Breast epithelium (tissue), 4 donors: ENCODE measurements around the gene SYNGR4. TPM values are rescaled to one million over a fixed set of nuclear protein-coding genes. Genes with fewer than 3 reads are reported as not detected.

Experiments
- DNase-seq, 2 donors: peaks; one replicate each; pipeline ENCODE4 v3.0.0-alpha.2; 2019; ENCODE audit warnings: low spot score in 2 of 2
- H3K27ac ChIP-seq, 2 donors: fragments of 200-600 bp; sonication (generic) in 1 of 2; one replicate each; pipeline ENCODE4 v1.5.1; 2016 to 2019; ENCODE audit warnings: mild to moderate bottlenecking in 1 of 2
- H3K27me3 ChIP-seq, 2 donors: fragments of 200-600 bp; sonication (generic) in 1 of 2; one replicate each; pipeline versions ENCODE4 v1.5.1 to v1.6.0; 2017 to 2019; ENCODE audit warnings: control low read depth in 1 of 2, mild to moderate bottlenecking in 1 of 2
- H3K36me3 ChIP-seq: fragments of 200-600 bp; one replicate; pipeline ENCODE4 v1.5.1; 2019
- H3K4me1 ChIP-seq, 2 donors: fragments of 200-600 bp; sonication (generic); one replicate each; pipeline ENCODE4 v1.5.1; 2016 to 2019; ENCODE audit warnings: control low read depth in 1 of 2
- H3K4me3 ChIP-seq, 3 donors: fragments of 200-600 bp; sonication (generic); 1 replicate in 2 of 3; 2 replicates in 1 of 3; pipeline ENCODE4 v1.5.1; 2016 to 2019; ENCODE audit warnings: mild to moderate bottlenecking in 3 of 3, moderate library complexity in 2 of 3
- H3K9me3 ChIP-seq, 2 donors: fragments of 200-600 bp; sonication (generic) in 1 of 2; one replicate each; pipeline ENCODE4 v1.5.1; 2016 to 2019; ENCODE audit warnings: control low read depth in 1 of 2
- POLR2A ChIP-seq: fragments of 450-650 bp; IDR thresholded peaks from one replicate; pipeline ENCODE4 v1.6.1; 2016; ENCODE audit warnings: antibody characterized with exemption, mild to moderate bottlenecking, moderate library complexity
- POLR2AphosphoS5 ChIP-seq, 3 donors: sonication (generic); formaldehyde crosslinking; IDR thresholded peaks; one replicate each; pipeline ENCODE4 v1.6.1; 2017; ENCODE audit warnings: antibody characterized with exemption in 3 of 3
- intact Hi-C: fragments of 100-400 bp; cut with DNase I; formaldehyde crosslinking; loops from one replicate; pipeline ENCODE4 v1.15.1; 2023; ENCODE audit warnings: low total_unique reads
- total RNA-seq, 3 donors: library from RNA; depleted of rRNA; stranded (reverse); fragments of >200 nt; gene quantifications; one replicate each; pipeline ENCODE4 v1.1.0, GENCODE V29; 2016
- TF ChIP-seq, protein P1 (sequence below), 3 donors: fragments of 450-650 bp; IDR thresholded peaks; one replicate each; pipeline ENCODE4 v1.5.1; 2016 to 2017; ENCODE audit warnings: antibody characterized with exemption in 3 of 3, mild to moderate bottlenecking in 3 of 3, moderate library complexity in 3 of 3

The SYNGR4 gene
- total RNA-seq, 3 donors from 2014 or later: not detected

- Histone ChIP-seq H3K27me3 (peaks cover 14 to 41% of the 10 kb centered on the region in 2 donors), H3K4me3 (no peak overlapping the region), H3K4me1 (peaks cover 0 to 9% of the 10 kb centered on the region in 2 donors), H3K9me3 (no peaks in the 10 kb centered on the region), H3K36me3 (no peaks in the 10 kb centered on the region), H3K27ac (no peak overlapping the region)
- intact Hi-C loops: loop anchor here (10.0 kb wide), 1 partner anchor 1208 kb away; no protein-coding TSS in a partner anchor
- DNase-seq: no peak
- TF ChIP-seq, protein P1, sequence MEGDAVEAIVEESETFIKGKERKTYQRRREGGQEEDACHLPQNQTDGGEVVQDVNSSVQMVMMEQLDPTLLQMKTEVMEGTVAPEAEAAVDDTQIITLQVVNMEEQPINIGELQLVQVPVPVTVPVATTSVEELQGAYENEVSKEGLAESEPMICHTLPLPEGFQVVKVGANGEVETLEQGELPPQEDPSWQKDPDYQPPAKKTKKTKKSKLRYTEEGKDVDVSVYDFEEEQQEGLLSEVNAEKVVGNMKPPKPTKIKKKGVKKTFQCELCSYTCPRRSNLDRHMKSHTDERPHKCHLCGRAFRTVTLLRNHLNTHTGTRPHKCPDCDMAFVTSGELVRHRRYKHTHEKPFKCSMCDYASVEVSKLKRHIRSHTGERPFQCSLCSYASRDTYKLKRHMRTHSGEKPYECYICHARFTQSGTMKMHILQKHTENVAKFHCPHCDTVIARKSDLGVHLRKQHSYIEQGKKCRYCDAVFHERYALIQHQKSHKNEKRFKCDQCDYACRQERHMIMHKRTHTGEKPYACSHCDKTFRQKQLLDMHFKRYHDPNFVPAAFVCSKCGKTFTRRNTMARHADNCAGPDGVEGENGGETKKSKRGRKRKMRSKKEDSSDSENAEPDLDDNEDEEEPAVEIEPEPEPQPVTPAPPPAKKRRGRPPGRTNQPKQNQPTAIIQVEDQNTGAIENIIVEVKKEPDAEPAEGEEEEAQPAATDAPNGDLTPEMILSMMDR (IDR thresholded peaks at IDR 0.05): no peak
- no peak for TF ChIP-seq POLR2A
- no peak for TF ChIP-seq POLR2AphosphoS5 (IDR thresholded peaks at IDR 0.05)
These were observed 32.6 kb downstream of the SYNGR4 start for GRCh38 chr19:48396824-48397176.

GRCh38 chr19:48397263-48398101 lies 33.3 kb downstream of the SYNGR4 start:
- TF ChIP-seq, protein P1 (IDR thresholded peaks at IDR 0.05): no peak
- no peak for DNase-seq
- Histone ChIP-seq H3K4me3 (peak overlapping the region; percentile 37 to 75 (median 53)), H3K36me3 (no peaks in the 10 kb centered on the region), H3K27ac (no peak overlapping the region), H3K4me1 (peaks cover 0 to 9% of the 10 kb centered on the region in 2 donors), H3K9me3 (no peaks in the 10 kb centered on the region), H3K27me3 (peaks cover 14 to 41% of the 10 kb centered on the region in 2 donors)
- intact Hi-C loops: loop anchor here (10.0 kb wide), 1 partner anchor 1207 kb away; no protein-coding TSS in a partner anchor

- Histone ChIP-seq H3K27me3 (peaks cover 14 to 41% of the 10 kb centered on the region in 2 donors), H3K27ac (peak overlapping the region in 1 of 2 donors; percentile 74), H3K36me3 (no peaks in the 10 kb centered on the region), H3K9me3 (no peaks in the 10 kb centered on the region), H3K4me1 (peaks cover 0 to 9% of the 10 kb centered on the region in 2 donors), H3K4me3 (peak overlapping the region; percentile 37 to 75 (median 53))
- no peak for DNase-seq
- TF ChIP-seq, protein P1 (IDR thresholded peaks at IDR 0.05): no peak
- TF ChIP-seq POLR2A (no peak), POLR2AphosphoS5 (IDR thresholded peaks at IDR 0.05) (no peak)
- intact Hi-C loops: loop anchor here (10.0 kb wide), 1 partner anchor 1207 kb away; no protein-coding TSS in a partner anchor
These were observed 33.9 kb downstream of the SYNGR4 start for GRCh38 chr19:48398102-48398374.

GRCh38 chr19:48398375-48399235 lies 34.4 kb downstream of the SYNGR4 start:
- H3K36me3 ChIP-seq: no peaks in the 10 kb centered on the region
- H3K4me1 ChIP-seq: peaks cover 0 to 9% of the 10 kb centered on the region in 2 donors
- DNase-seq: peak in 1 of 2 donors; percentile 48
- H3K27me3 ChIP-seq: peaks cover 14 to 41% of the 10 kb centered on the region in 2 donors
- H3K4me3 ChIP-seq: peak overlapping the region; percentile 37 to 75 (median 53)
- intact Hi-C loops: loop anchor here (10.0 kb wide), 1 partner anchor 1206 kb away; no protein-coding TSS in a partner anchor
- no peaks in the 10 kb centered on the region for H3K9me3 ChIP-seq
- no peak for TF ChIP-seq POLR2AphosphoS5 (IDR thresholded peaks at IDR 0.05)
- TF ChIP-seq, protein P1 (IDR thresholded peaks at IDR 0.05): no peak
- TF ChIP-seq POLR2A: no peak
- peak overlapping the region; percentile 21 to 74 for H3K27ac ChIP-seq
